HG02571 (cell line): ENCODE data around the gene TRIO.

ENCODE experiments used
- ATAC-seq: cut with Tn5 transposase; IDR thresholded peaks from one replicate; pipeline ENCODE4 v1.9.1; 2021; ENCODE audit warnings: mild to moderate bottlenecking, moderate library complexity; ENCODE audit not compliant: unreplicated experiment

The TRIO gene

GRCh38 chr5:14183187-14183939, 40.2 kb downstream of the TRIO start:
- ATAC-seq: no peak

GRCh38 chr5:14184082-14184481, 40.9 kb downstream of the TRIO start:
- no peak for ATAC-seq

GRCh38 chr5:14184725-14185124, 41.6 kb downstream of the TRIO start:
- ATAC-seq: no peak

GRCh38 chr5:14185326-14186058, 42.4 kb downstream of the TRIO start:
- no peak for ATAC-seq

GRCh38 chr5:14186059-14186830, 43.1 kb downstream of the TRIO start:
- ATAC-seq: no peak

GRCh38 chr5:14187157-14187556, 44.0 kb downstream of the TRIO start:
- no peak for ATAC-seq

- ATAC-seq: no peak
These were observed 44.5 kb downstream of the TRIO start for GRCh38 chr5:14187660-14188059.

- no peak for ATAC-seq
These were observed 45.6 kb downstream of the TRIO start for GRCh38 chr5:14188778-14189177.

GRCh38 chr5:14189680-14190079, 46.5 kb downstream of the TRIO start:
- no peak for ATAC-seq

GRCh38 chr5:14190194-14191164, 47.3 kb downstream of the TRIO start:
- ATAC-seq: no peak

- ATAC-seq: no peak
These were observed 48.2 kb downstream of the TRIO start for GRCh38 chr5:14191325-14191724.

GRCh38 chr5:14193496-14193895, 50.4 kb downstream of the TRIO start:
- ATAC-seq: no peak

GRCh38 chr5:14195588-14195987, 52.4 kb downstream of the TRIO start:
- ATAC-seq: no peak

GRCh38 chr5:14197056-14197455, 53.9 kb downstream of the TRIO start:
- ATAC-seq: no peak

GRCh38 chr5:14199902-14200301, 56.8 kb downstream of the TRIO start:
- ATAC-seq: no peak

- no peak for ATAC-seq
These were observed 57.3 kb downstream of the TRIO start for GRCh38 chr5:14200312-14200990.

GRCh38 chr5:14201325-14202045, 58.3 kb downstream of the TRIO start:
- no peak for ATAC-seq

GRCh38 chr5:14202462-14202861, 59.3 kb downstream of the TRIO start:
- ATAC-seq: no peak

GRCh38 chr5:14204011-14204670, 61.0 kb downstream of the TRIO start:
- no peak for ATAC-seq
